ENCODE results near the gene TMEM163.

DNA sequence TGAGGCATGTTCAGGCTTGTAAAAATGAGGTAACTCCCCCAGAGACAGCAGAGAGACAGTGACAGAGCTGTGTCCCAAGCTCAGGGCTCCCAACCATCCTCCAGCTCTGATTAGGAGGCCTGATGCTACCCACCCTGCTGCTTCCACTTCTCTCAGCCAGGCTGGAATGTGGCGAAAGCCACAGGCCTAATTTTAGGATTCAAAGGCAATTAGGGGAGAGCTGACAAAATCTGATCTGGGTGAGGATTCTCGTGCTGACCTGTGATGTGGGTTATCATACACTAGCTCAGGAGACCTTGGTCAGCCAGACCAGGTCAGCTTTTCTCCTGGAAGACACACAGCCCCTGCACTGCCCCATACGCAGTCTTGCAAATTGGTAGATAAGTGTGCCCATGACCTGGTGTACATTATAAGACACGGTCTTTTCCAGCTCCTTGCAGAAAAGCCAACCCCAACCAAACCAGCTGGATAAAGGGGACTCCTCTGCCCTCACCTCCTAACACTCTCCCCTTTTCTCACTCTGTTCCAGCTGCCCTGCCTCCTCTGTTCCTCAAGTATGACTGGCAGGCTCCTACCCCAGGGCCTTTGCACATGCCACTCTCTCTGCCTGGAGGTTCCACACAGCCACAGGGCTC lies 239.0 kb downstream of the TMEM163 start:
- TF ChIP-seq, protein P1, sequence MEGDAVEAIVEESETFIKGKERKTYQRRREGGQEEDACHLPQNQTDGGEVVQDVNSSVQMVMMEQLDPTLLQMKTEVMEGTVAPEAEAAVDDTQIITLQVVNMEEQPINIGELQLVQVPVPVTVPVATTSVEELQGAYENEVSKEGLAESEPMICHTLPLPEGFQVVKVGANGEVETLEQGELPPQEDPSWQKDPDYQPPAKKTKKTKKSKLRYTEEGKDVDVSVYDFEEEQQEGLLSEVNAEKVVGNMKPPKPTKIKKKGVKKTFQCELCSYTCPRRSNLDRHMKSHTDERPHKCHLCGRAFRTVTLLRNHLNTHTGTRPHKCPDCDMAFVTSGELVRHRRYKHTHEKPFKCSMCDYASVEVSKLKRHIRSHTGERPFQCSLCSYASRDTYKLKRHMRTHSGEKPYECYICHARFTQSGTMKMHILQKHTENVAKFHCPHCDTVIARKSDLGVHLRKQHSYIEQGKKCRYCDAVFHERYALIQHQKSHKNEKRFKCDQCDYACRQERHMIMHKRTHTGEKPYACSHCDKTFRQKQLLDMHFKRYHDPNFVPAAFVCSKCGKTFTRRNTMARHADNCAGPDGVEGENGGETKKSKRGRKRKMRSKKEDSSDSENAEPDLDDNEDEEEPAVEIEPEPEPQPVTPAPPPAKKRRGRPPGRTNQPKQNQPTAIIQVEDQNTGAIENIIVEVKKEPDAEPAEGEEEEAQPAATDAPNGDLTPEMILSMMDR (IDR thresholded peaks at IDR 0.05) = no peak
- no peak for TF ChIP-seq EZH2 (IDR thresholded peaks at IDR 0.05)

Measured in neural progenitor cell (in vitro differentiated cells).